Osteoblast (primary cell): ENCODE measurements around the gene C8B. TPM values are rescaled to one million over a fixed set of nuclear protein-coding genes. Genes with fewer than 3 reads are reported as not detected.

Experiments
- DNase-seq: peaks from one replicate; pipeline ENCODE4 v3.0.0; 2011; ENCODE audit warnings: low spot score, mixed read lengths; ENCODE audit not compliant: insufficient read length; ENCODE audit errors: missing footprints
- H2AFZ ChIP-seq: 2 replicates; pipeline ENCODE4 v1.6.0; 2011; ENCODE audit warnings: mild to moderate bottlenecking, low read length
- H3K27ac ChIP-seq: 2 replicates; pipeline ENCODE4 v1.5.1; 2011; ENCODE audit warnings: mild to moderate bottlenecking, low read depth, low read length, moderate library complexity
- H3K27me3 ChIP-seq: 2 replicates; pipeline ENCODE4 v1.6.0; 2012; ENCODE audit warnings: mild to moderate bottlenecking, control low read depth, inconsistent platforms, low read length, moderate library complexity; ENCODE audit not compliant: insufficient read depth
- H3K36me3 ChIP-seq: 2 replicates; pipeline ENCODE4 v1.5.1; 2011; ENCODE audit warnings: mild to moderate bottlenecking, low read length, control low read depth, moderate library complexity; ENCODE audit not compliant: insufficient read depth
- H3K4me1 ChIP-seq: 2 replicates; pipeline ENCODE4 v1.5.1; 2011; ENCODE audit warnings: mild to moderate bottlenecking, low read length, control low read depth, moderate library complexity; ENCODE audit not compliant: insufficient read depth
- H3K4me2 ChIP-seq: 2 replicates; pipeline ENCODE4 v1.6.0; 2011; ENCODE audit warnings: mild to moderate bottlenecking, low read length; ENCODE audit not compliant: insufficient read depth
- H3K4me3 ChIP-seq: fragments of 200-600 bp; sonication (generic); 3 replicates; pipeline ENCODE4 v1.5.1; 2012; ENCODE audit warnings: mild to moderate bottlenecking, low read length, inconsistent platforms; ENCODE audit not compliant: insufficient read depth
- H3K79me2 ChIP-seq: 2 replicates; pipeline ENCODE4 v1.6.0; 2012; ENCODE audit warnings: mild to moderate bottlenecking, low read length, control low read depth, inconsistent platforms; ENCODE audit not compliant: insufficient read depth
- H3K9me3 ChIP-seq: 2 replicates; pipeline ENCODE4 v1.5.1; 2011; ENCODE audit warnings: low read depth, low read length, control low read depth
- H4K20me1 ChIP-seq: 2 replicates; pipeline ENCODE4 v1.6.0; 2012; ENCODE audit warnings: mild to moderate bottlenecking, low read length, control low read depth; ENCODE audit not compliant: insufficient read depth
- total RNA-seq: library from RNA; depleted of rRNA; stranded (reverse); fragments of >200 nt; gene quantifications from 2 replicates; pipeline ENCODE4 v1.2.3, GENCODE V29; 2012
- TF ChIP-seq, protein P1 (sequence below): IDR thresholded peaks from 2 replicates; pipeline ENCODE4 v1.5.1; 2011; ENCODE audit warnings: mild to moderate bottlenecking, low read depth, low read length, moderate library complexity; ENCODE audit errors: extremely low read depth

C8B gene
- total RNA-seq, 1 donor = not detected

DNA sequence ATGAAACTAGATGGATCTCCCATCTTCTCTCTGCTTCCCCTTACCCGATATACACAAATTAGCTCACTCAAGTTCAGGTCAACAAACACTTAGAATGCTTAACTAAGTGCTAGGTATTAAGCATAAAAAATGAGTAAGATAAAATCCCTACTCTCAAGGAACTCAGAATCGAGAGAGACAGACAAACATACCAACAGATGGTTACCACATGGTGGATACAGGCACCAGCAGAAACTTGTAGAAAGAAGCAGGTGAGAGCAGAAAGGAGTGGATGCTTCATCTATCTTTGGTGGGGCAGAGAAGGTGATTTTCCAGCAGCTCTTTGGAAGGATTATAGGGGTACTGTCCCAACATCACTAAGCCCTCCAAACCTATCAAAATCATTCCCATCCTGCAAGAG, 32.2 kb downstream of the C8B start:
- DNase-seq = no peak
- Histone ChIP-seq H3K79me2 (no peaks in the 10 kb centered on the region), H3K4me2 (no peak overlapping the region), H3K27me3 (no peaks in the 10 kb centered on the region), H3K4me3 (no peak overlapping the region), H3K9me3 (no peaks in the 10 kb centered on the region), H3K4me1 (peaks cover 12% of the 10 kb centered on the region), H3K27ac (no peak overlapping the region), H4K20me1 (no peaks in the 10 kb centered on the region), H3K36me3 (no peaks in the 10 kb centered on the region), H2AFZ (no peak overlapping the region)
- TF ChIP-seq, protein P1, sequence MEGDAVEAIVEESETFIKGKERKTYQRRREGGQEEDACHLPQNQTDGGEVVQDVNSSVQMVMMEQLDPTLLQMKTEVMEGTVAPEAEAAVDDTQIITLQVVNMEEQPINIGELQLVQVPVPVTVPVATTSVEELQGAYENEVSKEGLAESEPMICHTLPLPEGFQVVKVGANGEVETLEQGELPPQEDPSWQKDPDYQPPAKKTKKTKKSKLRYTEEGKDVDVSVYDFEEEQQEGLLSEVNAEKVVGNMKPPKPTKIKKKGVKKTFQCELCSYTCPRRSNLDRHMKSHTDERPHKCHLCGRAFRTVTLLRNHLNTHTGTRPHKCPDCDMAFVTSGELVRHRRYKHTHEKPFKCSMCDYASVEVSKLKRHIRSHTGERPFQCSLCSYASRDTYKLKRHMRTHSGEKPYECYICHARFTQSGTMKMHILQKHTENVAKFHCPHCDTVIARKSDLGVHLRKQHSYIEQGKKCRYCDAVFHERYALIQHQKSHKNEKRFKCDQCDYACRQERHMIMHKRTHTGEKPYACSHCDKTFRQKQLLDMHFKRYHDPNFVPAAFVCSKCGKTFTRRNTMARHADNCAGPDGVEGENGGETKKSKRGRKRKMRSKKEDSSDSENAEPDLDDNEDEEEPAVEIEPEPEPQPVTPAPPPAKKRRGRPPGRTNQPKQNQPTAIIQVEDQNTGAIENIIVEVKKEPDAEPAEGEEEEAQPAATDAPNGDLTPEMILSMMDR = no peak

DNA sequence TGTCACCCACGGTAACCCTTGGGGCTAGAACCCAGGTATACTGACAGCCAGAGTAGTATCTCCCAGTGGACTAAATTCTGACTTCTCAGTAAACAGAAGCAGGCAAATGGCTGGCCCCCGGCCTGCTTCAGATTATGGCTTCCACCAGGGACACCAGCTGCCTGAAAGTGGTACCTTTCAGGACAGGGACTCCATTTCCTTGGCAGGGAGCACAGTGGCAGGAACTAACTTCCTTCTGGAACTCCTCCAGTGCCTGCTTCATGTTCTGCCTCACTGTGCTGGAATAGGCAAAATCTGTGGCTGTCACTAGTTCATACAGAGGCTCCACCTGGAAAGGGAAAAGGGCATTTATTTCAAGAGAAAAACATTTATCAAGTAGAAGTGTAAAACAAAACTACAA, 32.7 kb downstream of the C8B start:
- TF ChIP-seq, protein P1 = no peak
- no peaks in the 10 kb centered on the region for H3K36me3 ChIP-seq
- H3K27ac ChIP-seq = no peak overlapping the region
- DNase-seq = no peak
- H4K20me1 ChIP-seq = no peaks in the 10 kb centered on the region
- peaks cover 12% of the 10 kb centered on the region for H3K4me1 ChIP-seq
- no peak overlapping the region for H2AFZ ChIP-seq
- H3K27me3 ChIP-seq = no peaks in the 10 kb centered on the region
- no peak overlapping the region for H3K4me2 ChIP-seq
- no peaks in the 10 kb centered on the region for H3K9me3 ChIP-seq
- H3K79me2 ChIP-seq = no peaks in the 10 kb centered on the region
- no peak overlapping the region for H3K4me3 ChIP-seq

DNA sequence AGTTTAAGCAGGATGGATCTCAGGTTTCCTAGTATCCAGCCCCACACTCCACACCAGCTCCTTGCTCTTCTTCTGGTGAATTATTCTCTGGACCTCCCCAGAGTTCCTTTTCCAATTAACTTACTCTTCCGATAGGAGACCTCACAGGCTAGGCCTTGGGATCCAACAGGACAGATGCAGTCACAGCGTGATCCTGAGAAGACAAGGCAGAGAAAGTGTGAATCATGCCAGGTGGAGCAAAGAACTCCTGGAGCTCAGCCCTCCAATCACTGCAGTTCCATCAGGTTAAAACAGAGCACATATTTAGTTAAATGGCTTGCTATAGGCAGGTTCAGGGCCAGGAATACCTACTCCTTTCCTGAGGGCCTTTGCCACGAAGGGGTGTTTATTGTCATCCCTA, 34.1 kb downstream of the C8B start:
- TF ChIP-seq, protein P1 = no peak
- Histone ChIP-seq H3K4me1 (peaks cover 12% of the 10 kb centered on the region), H3K27me3 (no peaks in the 10 kb centered on the region), H3K27ac (no peak overlapping the region), H3K4me2 (no peak overlapping the region), H4K20me1 (no peaks in the 10 kb centered on the region), H3K36me3 (no peaks in the 10 kb centered on the region), H2AFZ (no peak overlapping the region), H3K79me2 (no peaks in the 10 kb centered on the region), H3K4me3 (no peak overlapping the region), H3K9me3 (no peaks in the 10 kb centered on the region)
- no peak for DNase-seq

DNA sequence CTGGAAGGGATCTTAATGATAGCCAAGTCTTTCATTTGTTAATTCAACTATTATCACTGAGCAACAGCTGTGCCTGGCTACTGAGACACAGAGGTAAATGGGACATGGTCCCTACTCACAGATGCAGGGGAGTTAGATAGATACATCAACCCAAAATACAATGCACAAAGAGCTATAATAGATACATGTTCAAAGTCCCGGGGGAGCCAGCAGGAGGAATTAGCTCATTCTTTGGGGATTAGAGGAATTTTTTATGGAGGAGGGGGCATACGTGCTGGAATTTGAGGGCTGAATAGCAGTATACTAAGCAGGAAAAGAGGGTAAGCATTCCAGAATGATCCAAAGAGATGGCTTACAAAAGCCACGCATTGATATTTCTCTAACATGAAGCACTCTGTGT, 34.6 kb downstream of the C8B start:
- Histone ChIP-seq H2AFZ (no peak overlapping the region), H3K79me2 (no peaks in the 10 kb centered on the region), H3K27ac (no peak overlapping the region), H3K27me3 (no peaks in the 10 kb centered on the region), H3K4me2 (no peak overlapping the region), H3K36me3 (no peaks in the 10 kb centered on the region), H4K20me1 (no peaks in the 10 kb centered on the region), H3K4me3 (no peak overlapping the region), H3K9me3 (no peaks in the 10 kb centered on the region), H3K4me1 (peaks cover 12% of the 10 kb centered on the region)
- TF ChIP-seq, protein P1 = no peak
- no peak for DNase-seq
